A673 (cell line): ENCODE measurements around the gene OBP2A. TPM values are rescaled to one million over a fixed set of nuclear protein-coding genes. Genes with fewer than 3 reads are reported as not detected.

Experiments
- BruUV-seq: library from RNA; stranded (reverse); fragments of 400-500 nt; replicated peaks from 2 replicates; lab custom pipeline; 2021; lab: Mats Ljungman, UMichigan
- CTCF ChIA-PET: fragments of 300-600 bp; sonication (Branson Sonifier 250); formaldehyde crosslinking; loops from one replicate; lab custom pipeline; 2022; ENCODE audit warnings: antibody characterized with exemption; lab: Charles Lee
- POLR2A ChIA-PET: fragments of 300-600 bp; sonication (Branson Sonifier 250); formaldehyde crosslinking; loops from one replicate; lab custom pipeline; 2022; ENCODE audit warnings: antibody characterized with exemption; ENCODE audit not compliant: low non-redundant PET; lab: Charles Lee
- DNase-seq: peaks from one replicate; pipeline ENCODE4 v3.0.0-alpha.2; 2015; ENCODE audit warnings: low spot score
- H3K27ac ChIP-seq: fragments of 200-600 bp; sonication (generic); 2 replicates; pipeline ENCODE4 v1.5.1; 2016; ENCODE audit warnings: mixed run types, low read depth, mild to moderate bottlenecking, mixed read lengths, antibody characterized with exemption, low read length; ENCODE audit not compliant: poor library complexity, severe bottlenecking
- H3K27me3 ChIP-seq: fragments of 200-600 bp; sonication (generic); replicated peaks from 2 replicates; pipeline ENCODE4 v1.6.1; 2017; ENCODE audit warnings: mixed run types, low read depth, mild to moderate bottlenecking, mixed read lengths, antibody characterized with exemption, low read length; ENCODE audit not compliant: insufficient read depth, poor library complexity
- H3K36me3 ChIP-seq: fragments of 200-600 bp; sonication (generic); 2 replicates; pipeline ENCODE4 v1.6.1; 2016; ENCODE audit warnings: mixed run types, mild to moderate bottlenecking, mixed read lengths, antibody characterized with exemption, low read length; ENCODE audit not compliant: insufficient read depth, poor library complexity, severe bottlenecking
- H3K4me1 ChIP-seq: fragments of 200-600 bp; sonication (generic); 2 replicates; pipeline ENCODE4 v1.6.1; 2017; ENCODE audit warnings: mixed run types, mild to moderate bottlenecking, mixed read lengths, antibody characterized with exemption, low read length; ENCODE audit not compliant: insufficient read depth, poor library complexity, severe bottlenecking
- H3K4me3 ChIP-seq: fragments of 200-600 bp; sonication (generic); 2 replicates; pipeline ENCODE4 v1.5.1; 2016; ENCODE audit warnings: low read depth, mixed run types, mild to moderate bottlenecking, mixed read lengths, low read length; ENCODE audit not compliant: poor library complexity, severe bottlenecking
- H3K9me3 ChIP-seq: fragments of 200-600 bp; sonication (generic); 2 replicates; pipeline ENCODE4 v1.6.1; 2016; ENCODE audit warnings: mixed run types, low read depth, mild to moderate bottlenecking, mixed read lengths, antibody characterized with exemption, low read length; ENCODE audit not compliant: poor library complexity, severe bottlenecking
- EZH2 ChIP-seq: fragments of 200-600 bp; sonication (generic); IDR thresholded peaks from 2 replicates; pipeline ENCODE4 v1.6.1; 2017; ENCODE audit warnings: borderline replicate concordance, low read depth, mild to moderate bottlenecking, mixed read lengths, antibody characterized with exemption, low read length; ENCODE audit not compliant: poor library complexity, severe bottlenecking
- intact Hi-C: fragments of 100-400 bp; cut with micrococcal nuclease; formaldehyde crosslinking; loops from one replicate; pipeline ENCODE4 v1.10.0; 2022; ENCODE audit not compliant: unreplicated experiment
- total RNA-seq: library from RNA; stranded (reverse); gene quantifications from 2 replicates; pipeline ENCODE4 v1.2.3, GENCODE V29; 2021
- TF ChIP-seq, protein P1 (sequence below): fragments of 300-800, 200-600 bp; sonication (generic); conservative IDR thresholded peaks from 2 replicates; pipeline ENCODE4 v1.5.1; 2017; ENCODE audit warnings: low read depth, mild to moderate bottlenecking, antibody characterized with exemption, low read length, moderate library complexity, mixed read lengths

Gene OBP2A
- total RNA-seq, 1 experiment from 2014 or later = not detected

GRCh38 chr9:135521608-135522095 lies 24.3 kb upstream of the OBP2A start:
- intact Hi-C loops = no loop called here
- no TSS peak for BruUV-seq
- TF ChIP-seq, protein P1, sequence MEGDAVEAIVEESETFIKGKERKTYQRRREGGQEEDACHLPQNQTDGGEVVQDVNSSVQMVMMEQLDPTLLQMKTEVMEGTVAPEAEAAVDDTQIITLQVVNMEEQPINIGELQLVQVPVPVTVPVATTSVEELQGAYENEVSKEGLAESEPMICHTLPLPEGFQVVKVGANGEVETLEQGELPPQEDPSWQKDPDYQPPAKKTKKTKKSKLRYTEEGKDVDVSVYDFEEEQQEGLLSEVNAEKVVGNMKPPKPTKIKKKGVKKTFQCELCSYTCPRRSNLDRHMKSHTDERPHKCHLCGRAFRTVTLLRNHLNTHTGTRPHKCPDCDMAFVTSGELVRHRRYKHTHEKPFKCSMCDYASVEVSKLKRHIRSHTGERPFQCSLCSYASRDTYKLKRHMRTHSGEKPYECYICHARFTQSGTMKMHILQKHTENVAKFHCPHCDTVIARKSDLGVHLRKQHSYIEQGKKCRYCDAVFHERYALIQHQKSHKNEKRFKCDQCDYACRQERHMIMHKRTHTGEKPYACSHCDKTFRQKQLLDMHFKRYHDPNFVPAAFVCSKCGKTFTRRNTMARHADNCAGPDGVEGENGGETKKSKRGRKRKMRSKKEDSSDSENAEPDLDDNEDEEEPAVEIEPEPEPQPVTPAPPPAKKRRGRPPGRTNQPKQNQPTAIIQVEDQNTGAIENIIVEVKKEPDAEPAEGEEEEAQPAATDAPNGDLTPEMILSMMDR = no peak
- TF ChIP-seq EZH2 = no peak
- no peaks in the 10 kb centered on the region for H3K27me3 ChIP-seq
- no peak overlapping the region for H3K4me3 ChIP-seq
- H3K9me3 ChIP-seq = no peaks in the 10 kb centered on the region
- CTCF ChIA-PET = no interaction called here
- DNase-seq = no peak
- no peaks in the 10 kb centered on the region for H3K4me1 ChIP-seq
- H3K27ac ChIP-seq = no peak overlapping the region
- POLR2A ChIA-PET = no interaction called here
- H3K36me3 ChIP-seq = no peaks in the 10 kb centered on the region

DNA sequence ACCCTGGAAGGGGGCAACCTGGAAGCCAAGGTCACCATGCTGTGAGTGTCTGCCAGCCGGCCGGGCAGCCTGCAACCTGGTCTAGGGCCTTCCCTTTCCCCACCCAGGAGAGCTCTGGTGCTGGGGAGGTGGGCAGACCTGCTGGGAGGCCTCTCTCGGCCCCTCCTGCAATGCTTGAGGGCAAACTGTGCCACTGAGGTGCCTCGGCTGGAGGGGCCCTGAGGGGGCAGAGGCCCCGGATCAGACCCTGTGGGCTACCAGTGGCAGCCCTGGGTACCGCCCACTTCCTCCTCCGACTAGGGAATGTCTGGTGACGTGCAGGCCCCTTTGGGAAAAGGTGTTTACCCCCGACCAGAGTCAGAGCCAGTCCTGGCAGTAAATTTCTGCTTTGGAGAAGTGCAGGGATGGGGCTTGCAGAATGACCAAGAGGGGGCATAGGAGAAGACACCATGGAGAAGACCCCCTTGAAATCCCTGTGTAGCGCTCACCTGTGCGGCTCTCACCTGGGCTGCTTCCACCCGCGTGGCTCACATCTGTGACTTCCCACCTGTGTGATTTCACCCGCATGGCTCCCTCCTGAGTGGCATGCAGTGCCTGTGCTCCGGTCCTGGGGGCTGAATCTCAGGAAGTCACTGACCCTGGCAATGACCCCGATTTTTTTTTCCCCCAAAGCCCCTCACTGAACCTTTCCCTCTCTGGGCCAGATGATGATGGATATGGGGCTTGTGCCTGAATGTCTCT lies 23.6 kb upstream of the OBP2A start:
- TF ChIP-seq, protein P1 = no peak
- no peak for TF ChIP-seq EZH2
- ChIA-PET CTCF (no interaction called here), POLR2A (no interaction called here)
- Histone ChIP-seq H3K27ac (no peak overlapping the region), H3K36me3 (no peaks in the 10 kb centered on the region), H3K9me3 (no peaks in the 10 kb centered on the region), H3K4me3 (no peak overlapping the region), H3K27me3 (no peaks in the 10 kb centered on the region), H3K4me1 (no peaks in the 10 kb centered on the region)
- intact Hi-C loops = no loop called here
- no peak for DNase-seq
- BruUV-seq = no TSS peak

GRCh38 chr9:135522931-135523330 lies 23.0 kb upstream of the OBP2A start:
- Histone ChIP-seq H3K27me3 (no peaks in the 10 kb centered on the region), H3K36me3 (no peaks in the 10 kb centered on the region), H3K4me1 (no peaks in the 10 kb centered on the region), H3K27ac (no peak overlapping the region), H3K9me3 (no peaks in the 10 kb centered on the region), H3K4me3 (no peak overlapping the region)
- TF ChIP-seq, protein P1 = no peak
- no peak for TF ChIP-seq EZH2
- DNase-seq = no peak
- POLR2A ChIA-PET = no interaction called here
- no TSS peak for BruUV-seq
- CTCF ChIA-PET = no interaction called here
- intact Hi-C loops = no loop called here
